ENCODE results near the gene UBR2.
"Not testable (repeated sequence)": the region's sequence is repeated elsewhere in the genome, so short reads cannot be mapped to it uniquely, and the experiment has no call there.

The UBR2 gene

GRCh38 chr6:42565823-42566613 lies 2.2 kb downstream of the UBR2 start:
- Mint-ChIP-seq H3K4me3 (peak overlapping the region; percentile 94), H3K9me3 (no peaks in the 10 kb centered on the region), H3K4me1 (peaks cover 50% of the 10 kb centered on the region), H3K36me3 (peaks cover 25% of the 10 kb centered on the region), H3K27ac (peak overlapping the region; percentile 95), H3K27me3 (no peaks in the 10 kb centered on the region)
- DNase-seq: no peak
- CTCF ChIA-PET: interaction anchor here (1.0 kb wide), 1 partner anchor 41 kb away, joined by 3 read pairs; no protein-coding TSS in a partner anchor

- CTCF ChIA-PET: no interaction called here
- peaks cover 55% of the 10 kb centered on the region for H3K4me1 Mint-ChIP-seq
- H3K27ac Mint-ChIP-seq: peak overlapping the region; percentile 72
- H3K9me3 Mint-ChIP-seq: no peaks in the 10 kb centered on the region
- DNase-seq: no peak
- no peaks in the 10 kb centered on the region for H3K27me3 Mint-ChIP-seq
- H3K4me3 Mint-ChIP-seq: peak overlapping the region; percentile 94
- peaks cover 25% of the 10 kb centered on the region for H3K36me3 Mint-ChIP-seq
These were observed 2.9 kb downstream of the UBR2 start for GRCh38 chr6:42566614-42567208.

- H3K27ac Mint-ChIP-seq, H3K9me3 Mint-ChIP-seq, H3K4me3 Mint-ChIP-seq, H3K27me3 Mint-ChIP-seq, DNase-seq, CTCF ChIA-PET: not testable (repeated sequence)
- H3K36me3 Mint-ChIP-seq: peaks cover 25% of the 10 kb centered on the region
- H3K4me1 Mint-ChIP-seq: peaks cover 60% of the 10 kb centered on the region
These were observed 3.4 kb downstream of the UBR2 start for GRCh38 chr6:42567237-42567636.

- Mint-ChIP-seq H3K4me3 (no peak overlapping the region), H3K36me3 (peaks cover 38% of the 10 kb centered on the region), H3K9me3 (no peaks in the 10 kb centered on the region), H3K27me3 (no peaks in the 10 kb centered on the region), H3K4me1 (peaks cover 68% of the 10 kb centered on the region), H3K27ac (peak overlapping the region; percentile 82)
- DNase-seq: no peak
- CTCF ChIA-PET: interaction anchor here (0.6 to 1.5 kb wide), 3 partner anchors 18 to 94 kb away, joined by 3 to 7 read pairs (median 3); no protein-coding TSS in a partner anchor
These were observed 5.5 kb downstream of the UBR2 start for GRCh38 chr6:42569102-42570028.

- Mint-ChIP-seq H3K4me3 (peak overlapping the region; percentile 39), H3K27me3 (no peaks in the 10 kb centered on the region), H3K36me3 (peaks cover 37% of the 10 kb centered on the region), H3K4me1 (peaks cover 56% of the 10 kb centered on the region), H3K9me3 (no peaks in the 10 kb centered on the region), H3K27ac (peak overlapping the region; percentile 78)
- no peak for DNase-seq
- CTCF ChIA-PET: interaction anchor here (0.6 to 0.8 kb wide), 4 partner anchors 20 to 586 kb away, joined by 3 read pairs; no protein-coding TSS in a partner anchor
These were observed 7.9 kb downstream of the UBR2 start for GRCh38 chr6:42571611-42572342.

- DNase-seq: no peak
- Mint-ChIP-seq H3K4me3 (no peak overlapping the region), H3K27ac (peak overlapping the region; percentile 60), H3K4me1 (peaks cover 52% of the 10 kb centered on the region), H3K9me3 (no peaks in the 10 kb centered on the region), H3K27me3 (no peaks in the 10 kb centered on the region), H3K36me3 (peaks cover 37% of the 10 kb centered on the region)
- CTCF ChIA-PET: interaction anchor here (0.6 to 0.8 kb wide), 2 partner anchors 21 to 585 kb away, joined by 3 read pairs; no protein-coding TSS in a partner anchor
These were observed 8.7 kb downstream of the UBR2 start for GRCh38 chr6:42572523-42572922.

- CTCF ChIA-PET, H3K9me3 Mint-ChIP-seq, H3K27me3 Mint-ChIP-seq, DNase-seq, H3K27ac Mint-ChIP-seq, H3K4me3 Mint-ChIP-seq: not testable (repeated sequence)
- H3K36me3 Mint-ChIP-seq: peaks cover 50% of the 10 kb centered on the region
- H3K4me1 Mint-ChIP-seq: peaks cover 35% of the 10 kb centered on the region
These were observed 12.7 kb downstream of the UBR2 start for GRCh38 chr6:42576538-42576937.

- no peak overlapping the region for H3K4me3 Mint-ChIP-seq
- DNase-seq: no peak
- H3K4me1 Mint-ChIP-seq: no peaks in the 10 kb centered on the region
- H3K36me3 Mint-ChIP-seq: peaks cover 45% of the 10 kb centered on the region
- H3K9me3 Mint-ChIP-seq: no peaks in the 10 kb centered on the region
- no peak overlapping the region for H3K27ac Mint-ChIP-seq
- H3K27me3 Mint-ChIP-seq: no peaks in the 10 kb centered on the region
- CTCF ChIA-PET: no interaction called here
These were observed 34.5 kb downstream of the UBR2 start for GRCh38 chr6:42598300-42598699.

- Mint-ChIP-seq H3K4me3 (no peak overlapping the region), H3K27me3 (no peaks in the 10 kb centered on the region), H3K9me3 (no peaks in the 10 kb centered on the region), H3K36me3 (peaks cover 44% of the 10 kb centered on the region), H3K27ac (no peak overlapping the region), H3K4me1 (no peaks in the 10 kb centered on the region)
- CTCF ChIA-PET: interaction anchor here (0.6 to 1.4 kb wide), 2 partner anchors 19 to 52 kb away, joined by 3 read pairs; no protein-coding TSS in a partner anchor
- no peak for DNase-seq
These were observed 35.7 kb downstream of the UBR2 start for GRCh38 chr6:42599558-42599957.

- Mint-ChIP-seq H3K27me3 (no peaks in the 10 kb centered on the region), H3K4me3 (no peak overlapping the region), H3K27ac (no peak overlapping the region), H3K36me3 (peaks cover 32% of the 10 kb centered on the region), H3K9me3 (no peaks in the 10 kb centered on the region), H3K4me1 (peaks cover 10% of the 10 kb centered on the region)
- CTCF ChIA-PET: interaction anchor here (1.4 kb wide), 1 partner anchor 72 kb away, joined by 4 read pairs; no protein-coding TSS in a partner anchor
- DNase-seq: no peak
These were observed 40.3 kb downstream of the UBR2 start for GRCh38 chr6:42604150-42604549.

GRCh38 chr6:42604699-42605098 lies 40.9 kb downstream of the UBR2 start:
- not testable (repeated sequence) for H3K27ac Mint-ChIP-seq, H3K9me3 Mint-ChIP-seq, H3K4me3 Mint-ChIP-seq, DNase-seq, H3K27me3 Mint-ChIP-seq
- Mint-ChIP-seq H3K36me3 (peaks cover 35% of the 10 kb centered on the region), H3K4me1 (peaks cover 11% of the 10 kb centered on the region)
- CTCF ChIA-PET: interaction anchor here (1.4 kb wide), 1 partner anchor 73 kb away, joined by 4 read pairs; no protein-coding TSS in a partner anchor

GRCh38 chr6:42610416-42610815 lies 46.6 kb downstream of the UBR2 start:
- Mint-ChIP-seq H3K4me1 (peaks cover 17% of the 10 kb centered on the region), H3K4me3 (no peak overlapping the region), H3K9me3 (no peaks in the 10 kb centered on the region), H3K36me3 (peaks cover 29% of the 10 kb centered on the region), H3K27ac (no peak overlapping the region), H3K27me3 (no peaks in the 10 kb centered on the region)
- no peak for DNase-seq
- CTCF ChIA-PET: interaction anchor here (0.7 kb wide), 1 partner anchor 63 kb away, joined by 3 read pairs; no protein-coding TSS in a partner anchor

- H3K9me3 Mint-ChIP-seq: no peaks in the 10 kb centered on the region
- DNase-seq: no peak
- H3K4me1 Mint-ChIP-seq: peaks cover under 1% of the 10 kb centered on the region
- peaks cover 28% of the 10 kb centered on the region for H3K36me3 Mint-ChIP-seq
- no peak overlapping the region for H3K27ac Mint-ChIP-seq
- no peak overlapping the region for H3K4me3 Mint-ChIP-seq
- CTCF ChIA-PET: no interaction called here
- no peaks in the 10 kb centered on the region for H3K27me3 Mint-ChIP-seq
These were observed 51.7 kb downstream of the UBR2 start for GRCh38 chr6:42615518-42615917.
